Nephron (organoid): ENCODE measurements around the gene TDRD1.

Experiments used
- H3K27ac Mint-ChIP-seq, 3 experiments: 2 replicates each; pipeline ENCODE4 v1.8.0; 2020; ENCODE audit warnings: mixed read lengths in 3 of 3, mild to moderate bottlenecking in 2 of 3, moderate library complexity in 1 of 3
- H3K27me3 Mint-ChIP-seq: 2 replicates; pipeline ENCODE4 v1.8.0; 2021; ENCODE audit warnings: low read depth, mild to moderate bottlenecking, moderate library complexity, mixed read lengths
- H3K36me3 Mint-ChIP-seq: 2 replicates; pipeline ENCODE4 v1.8.0; 2020; ENCODE audit warnings: low read depth, mixed read lengths
- H3K4me1 Mint-ChIP-seq: 2 replicates; pipeline ENCODE4 v1.8.0; 2020; ENCODE audit warnings: mixed read lengths
- H3K4me3 Mint-ChIP-seq, 3 experiments: 2 replicates each; pipeline ENCODE4 v1.8.0; 2020; ENCODE audit warnings: mild to moderate bottlenecking in 3 of 3, mixed read lengths in 3 of 3, moderate library complexity in 2 of 3
- H3K9me3 Mint-ChIP-seq: 2 replicates; pipeline ENCODE4 v1.8.0; 2020; ENCODE audit warnings: mixed read lengths
- TF ChIP-seq, protein P1 (sequence below), 3 experiments: fragments of 200-600 bp; sonication (generic); IDR thresholded peaks; one replicate each; pipeline ENCODE4 v1.5.0; 2021; ENCODE audit warnings: antibody characterized with exemption in 3 of 3; ENCODE audit not compliant: unreplicated experiment in 3 of 3

The TDRD1 gene

DNA sequence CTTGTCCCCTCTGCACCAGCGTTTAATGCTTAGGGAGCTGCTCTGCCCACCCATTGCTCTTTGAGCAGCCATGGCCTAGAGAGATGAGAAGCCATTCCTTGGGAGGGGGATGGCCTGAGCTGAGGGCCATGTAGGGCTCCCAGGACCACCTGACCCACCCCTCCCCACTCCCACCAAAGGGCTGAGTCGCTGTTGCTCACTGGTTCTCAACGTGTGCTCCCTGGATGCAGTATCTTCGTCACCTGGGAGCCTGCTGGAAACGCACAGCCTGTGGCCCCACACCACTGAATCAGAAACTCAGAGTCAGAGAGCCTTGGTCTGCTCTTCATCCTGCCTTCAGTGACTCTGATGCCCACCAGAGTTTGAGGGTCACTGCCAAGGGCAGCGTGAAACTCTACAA is 96.9 kb downstream of the TDRD1 start:
- H3K9me3 Mint-ChIP-seq, result no peaks in the 10 kb centered on the region
- TF ChIP-seq, protein P1, sequence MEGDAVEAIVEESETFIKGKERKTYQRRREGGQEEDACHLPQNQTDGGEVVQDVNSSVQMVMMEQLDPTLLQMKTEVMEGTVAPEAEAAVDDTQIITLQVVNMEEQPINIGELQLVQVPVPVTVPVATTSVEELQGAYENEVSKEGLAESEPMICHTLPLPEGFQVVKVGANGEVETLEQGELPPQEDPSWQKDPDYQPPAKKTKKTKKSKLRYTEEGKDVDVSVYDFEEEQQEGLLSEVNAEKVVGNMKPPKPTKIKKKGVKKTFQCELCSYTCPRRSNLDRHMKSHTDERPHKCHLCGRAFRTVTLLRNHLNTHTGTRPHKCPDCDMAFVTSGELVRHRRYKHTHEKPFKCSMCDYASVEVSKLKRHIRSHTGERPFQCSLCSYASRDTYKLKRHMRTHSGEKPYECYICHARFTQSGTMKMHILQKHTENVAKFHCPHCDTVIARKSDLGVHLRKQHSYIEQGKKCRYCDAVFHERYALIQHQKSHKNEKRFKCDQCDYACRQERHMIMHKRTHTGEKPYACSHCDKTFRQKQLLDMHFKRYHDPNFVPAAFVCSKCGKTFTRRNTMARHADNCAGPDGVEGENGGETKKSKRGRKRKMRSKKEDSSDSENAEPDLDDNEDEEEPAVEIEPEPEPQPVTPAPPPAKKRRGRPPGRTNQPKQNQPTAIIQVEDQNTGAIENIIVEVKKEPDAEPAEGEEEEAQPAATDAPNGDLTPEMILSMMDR (IDR thresholded peaks at IDR 0.05; ENCODE audit: unreplicated experiment in 3 of 3), result no peak
- no peak overlapping the region for H3K27ac Mint-ChIP-seq
- no peaks in the 10 kb centered on the region for H3K36me3 Mint-ChIP-seq
- no peak overlapping the region for H3K4me3 Mint-ChIP-seq
- peaks cover 4% of the 10 kb centered on the region for H3K4me1 Mint-ChIP-seq
- peaks cover 7% of the 10 kb centered on the region for H3K27me3 Mint-ChIP-seq

DNA sequence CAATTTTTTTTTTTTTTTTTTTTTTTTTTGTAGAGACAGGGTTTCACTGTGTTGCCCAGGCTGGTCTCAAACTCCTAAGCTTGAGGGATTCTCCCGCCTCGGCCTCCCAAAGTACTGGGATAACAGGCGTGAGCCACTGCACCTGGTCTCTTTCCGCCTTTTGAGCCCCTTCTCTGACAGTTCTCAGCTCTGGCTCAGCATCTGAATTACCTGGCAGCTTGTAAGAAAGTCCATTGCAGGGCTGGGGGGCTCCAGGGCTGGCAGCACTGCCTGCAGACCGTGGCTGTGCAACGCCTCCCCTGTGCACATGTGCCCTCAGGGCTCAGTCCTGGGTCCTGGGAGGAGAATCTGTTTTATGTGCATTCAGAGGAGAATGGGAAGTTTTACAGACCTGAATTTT is 97.5 kb downstream of the TDRD1 start:
- H3K4me3 Mint-ChIP-seq, result no peak overlapping the region
- no peak overlapping the region for H3K27ac Mint-ChIP-seq
- no peaks in the 10 kb centered on the region for H3K9me3 Mint-ChIP-seq
- H3K4me1 Mint-ChIP-seq, result no peaks in the 10 kb centered on the region
- no peaks in the 10 kb centered on the region for H3K36me3 Mint-ChIP-seq
- H3K27me3 Mint-ChIP-seq, result peaks cover 7% of the 10 kb centered on the region
- TF ChIP-seq, protein P1 (IDR thresholded peaks at IDR 0.05; ENCODE audit: unreplicated experiment in 3 of 3), result no peak

DNA sequence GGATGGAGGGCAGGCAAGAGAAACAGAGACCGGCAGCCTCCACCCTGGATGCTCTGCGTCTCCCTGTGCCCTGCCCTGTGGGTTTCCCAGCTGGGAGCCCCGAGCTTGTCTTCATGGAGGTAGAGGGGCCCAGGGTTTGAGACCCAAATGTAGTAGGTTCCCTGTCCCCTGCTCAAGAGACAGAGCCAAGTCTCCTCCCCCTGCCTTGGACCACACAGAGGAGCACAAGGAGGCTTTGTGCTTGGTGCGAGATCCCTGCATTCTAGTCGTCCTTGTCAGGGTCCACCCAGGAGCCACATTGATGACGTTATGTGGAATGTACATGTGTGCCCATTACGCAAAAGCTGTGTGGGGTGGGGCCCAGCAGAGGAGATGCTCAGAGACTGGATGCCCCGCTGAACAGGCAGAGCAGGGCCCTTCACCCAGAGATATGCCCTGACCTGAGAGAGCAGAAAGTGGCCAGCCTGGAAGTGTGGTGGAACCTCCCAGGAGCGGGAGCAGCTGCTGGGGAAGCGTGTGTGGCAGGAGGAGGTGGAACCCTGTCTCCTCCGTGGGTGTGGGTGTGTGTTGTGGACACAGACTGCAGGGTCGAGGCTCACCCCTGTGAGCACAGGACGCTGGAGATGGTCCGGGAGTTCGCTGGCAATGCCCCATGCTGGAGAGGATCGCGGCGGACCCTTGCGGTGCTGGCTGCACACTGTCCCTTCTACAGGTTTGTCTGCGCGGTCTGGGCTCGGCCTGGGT is 99.2 kb downstream of the TDRD1 start:
- H3K36me3 Mint-ChIP-seq, result no peaks in the 10 kb centered on the region
- no peaks in the 10 kb centered on the region for H3K4me1 Mint-ChIP-seq
- H3K4me3 Mint-ChIP-seq, result no peak overlapping the region
- H3K27me3 Mint-ChIP-seq, result no peaks in the 10 kb centered on the region
- H3K27ac Mint-ChIP-seq, result no peak overlapping the region
- TF ChIP-seq, protein P1 (IDR thresholded peaks at IDR 0.05; ENCODE audit: unreplicated experiment in 3 of 3), result no peak
- no peaks in the 10 kb centered on the region for H3K9me3 Mint-ChIP-seq

DNA sequence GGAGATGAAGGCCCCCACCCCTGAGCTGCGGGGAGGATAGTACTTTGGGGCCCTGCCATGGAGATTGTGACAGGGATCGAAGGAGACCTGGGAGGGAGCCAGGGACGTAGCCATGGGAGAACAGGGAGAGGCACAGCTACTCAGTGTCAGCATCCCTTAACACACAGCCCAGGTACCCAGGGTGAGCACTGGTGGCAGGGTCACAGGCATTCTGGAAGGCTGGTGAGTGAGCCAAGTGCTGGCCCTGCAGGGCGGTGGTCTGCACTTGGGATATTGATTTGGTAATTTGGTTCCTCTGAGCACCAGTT is 99.7 kb downstream of the TDRD1 start:
- TF ChIP-seq, protein P1 (IDR thresholded peaks at IDR 0.05; ENCODE audit: unreplicated experiment in 3 of 3), result no peak
- no peak overlapping the region for H3K4me3 Mint-ChIP-seq

DNA sequence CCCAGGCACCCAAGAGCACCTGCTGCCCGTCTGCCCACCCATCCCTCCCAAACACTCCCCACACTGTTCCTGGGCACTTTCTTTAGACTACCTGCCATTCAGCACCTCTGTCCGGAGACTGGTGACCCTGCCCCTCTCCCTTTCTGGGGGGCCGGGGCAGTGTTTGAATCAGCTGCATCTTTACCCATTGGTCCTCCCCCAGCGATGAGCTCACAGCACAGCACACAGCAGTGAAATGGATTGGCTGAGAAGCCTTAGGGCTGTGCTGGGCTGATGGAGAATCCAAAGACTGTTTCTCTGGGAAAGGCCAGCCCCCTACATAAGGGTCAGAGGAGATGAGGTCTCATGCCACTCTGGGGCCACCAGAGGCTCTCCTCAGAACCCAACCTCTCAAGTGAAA is 100.1 kb downstream of the TDRD1 start:
- no peaks in the 10 kb centered on the region for H3K9me3 Mint-ChIP-seq
- H3K4me3 Mint-ChIP-seq, result no peak overlapping the region
- H3K36me3 Mint-ChIP-seq, result no peaks in the 10 kb centered on the region
- TF ChIP-seq, protein P1 (IDR thresholded peaks at IDR 0.05; ENCODE audit: unreplicated experiment in 3 of 3), result no peak
- no peaks in the 10 kb centered on the region for H3K27me3 Mint-ChIP-seq
- H3K4me1 Mint-ChIP-seq, result no peaks in the 10 kb centered on the region
- H3K27ac Mint-ChIP-seq, result no peak overlapping the region

More for the DNA sequence above, 99.7 kb downstream of the TDRD1 start:
- Mint-ChIP-seq H3K9me3 (no peaks in the 10 kb centered on the region), H3K27me3 (no peaks in the 10 kb centered on the region), H3K36me3 (no peaks in the 10 kb centered on the region), H3K27ac (no peak overlapping the region), H3K4me1 (no peaks in the 10 kb centered on the region)

DNA sequence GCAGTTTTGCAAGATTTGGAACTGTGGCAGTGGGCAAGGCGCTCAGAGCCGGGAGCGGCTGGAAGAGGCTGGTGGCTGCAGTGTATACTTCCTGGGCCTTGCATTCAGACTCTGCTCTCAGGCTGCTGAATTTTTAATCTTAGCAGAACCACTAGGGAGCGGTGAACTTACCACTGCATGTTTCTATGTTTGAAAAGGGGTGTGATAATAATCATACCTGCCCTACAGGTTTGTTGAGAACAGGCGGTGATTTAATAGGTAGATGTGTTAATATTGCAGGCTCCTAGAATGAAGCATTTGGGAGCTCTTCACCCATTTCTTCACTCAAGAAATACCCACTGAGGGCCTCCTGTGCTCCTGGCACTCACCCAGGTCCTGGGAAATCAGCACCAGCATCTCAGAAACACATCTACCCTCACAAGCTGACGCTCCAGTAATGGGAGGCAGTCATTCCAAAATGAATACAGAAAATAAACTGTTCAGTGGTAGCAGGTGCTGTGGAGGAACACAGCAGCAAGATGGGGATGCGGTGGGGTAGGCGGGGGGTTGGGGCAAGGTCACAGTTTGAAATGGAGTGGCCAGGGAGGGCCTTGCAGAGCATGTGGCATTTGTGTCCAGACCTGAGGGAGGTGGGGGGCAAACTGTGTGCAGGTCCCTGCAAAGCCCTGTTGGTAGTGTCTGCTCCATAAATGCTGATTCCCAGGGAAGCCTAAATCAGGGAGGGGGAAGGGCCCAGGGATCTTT is 100.9 kb downstream of the TDRD1 start:
- no peaks in the 10 kb centered on the region for H3K36me3 Mint-ChIP-seq

More for the DNA sequence above, 100.9 kb downstream of the TDRD1 start:
- H3K9me3 Mint-ChIP-seq, result no peaks in the 10 kb centered on the region
- no peak overlapping the region for H3K27ac Mint-ChIP-seq
- H3K27me3 Mint-ChIP-seq, result no peaks in the 10 kb centered on the region
- H3K4me3 Mint-ChIP-seq, result no peak overlapping the region
- H3K4me1 Mint-ChIP-seq, result no peaks in the 10 kb centered on the region
- TF ChIP-seq, protein P1 (IDR thresholded peaks at IDR 0.05; ENCODE audit: unreplicated experiment in 3 of 3), result no peak
